IMR-90 (cell line): ENCODE data around the gene SCN8A. TPM values are rescaled to one million over a fixed set of nuclear protein-coding genes. Genes with fewer than 3 reads are reported as not detected.

Experiments used
- ATAC-seq: fragments of 200-7000 bp; cut with Tn5 transposase; 2 replicates; pipeline ENCODE4 v1.9.1; 2020; ENCODE audit warnings: low read depth, mild to moderate bottlenecking, moderate library complexity
- BruUV-seq: library from RNA; stranded (reverse); fragments of 400-500 nt; replicated peaks from 2 replicates; lab custom pipeline; 2021; lab: Mats Ljungman, UMichigan
- CTCF ChIA-PET: fragments of 300-600 bp; formaldehyde crosslinking; extraction: SDS; loops from one replicate; lab custom pipeline; 2021; ENCODE audit warnings: antibody characterized with exemption; lab: Yijun Ruan, JAX
- POLR2A ChIA-PET: fragments of 300-600 bp; sonication (Branson Sonifier 250); formaldehyde crosslinking; loops from one replicate; lab custom pipeline; 2022; ENCODE audit warnings: antibody characterized with exemption; ENCODE audit not compliant: unreplicated experiment; lab: Charles Lee
- DNase-seq: peaks from one replicate; pipeline ENCODE4 v3.0.0; 2013
- H2AFZ ChIP-seq: replicated peaks from 2 replicates; pipeline ENCODE3; 2013; ENCODE audit warnings: low read length, mild to moderate bottlenecking; ENCODE audit not compliant: poor library complexity
- H2AK5ac ChIP-seq: 2 replicates; pipeline ENCODE4 v1.6.1; 2013; ENCODE audit warnings: low read depth, low read length, inconsistent platforms
- H2AK9ac ChIP-seq: replicated peaks from 2 replicates; pipeline ENCODE3; 2013; ENCODE audit warnings: mild to moderate bottlenecking, low read depth, low read length, moderate library complexity; ENCODE audit not compliant: poor library complexity
- H2BK120ac ChIP-seq: 2 replicates; pipeline ENCODE4 v1.6.1; 2013; ENCODE audit warnings: low read depth, low read length, inconsistent platforms
- H2BK15ac ChIP-seq: 3 replicates; pipeline ENCODE4 v1.6.1; 2013; ENCODE audit warnings: low read depth, low read length, inconsistent platforms
- H2BK20ac ChIP-seq: 2 replicates; pipeline ENCODE4 v1.6.1; 2013; ENCODE audit warnings: low read depth, mild to moderate bottlenecking, inconsistent platforms, low read length, moderate library complexity
- H2BK5ac ChIP-seq: 2 replicates; pipeline ENCODE4 v1.6.1; 2013; ENCODE audit warnings: mild to moderate bottlenecking, low read depth, low read length, inconsistent platforms; ENCODE audit not compliant: poor library complexity, severe bottlenecking
- H3K14ac ChIP-seq: replicated peaks from 2 replicates; pipeline ENCODE4 v1.6.1; 2013; ENCODE audit warnings: low read depth, low read length, inconsistent platforms
- H3K18ac ChIP-seq: 2 replicates; pipeline ENCODE4 v1.6.1; 2013; ENCODE audit warnings: low read depth, low read length, control low read depth
- H3K23ac ChIP-seq: 2 replicates; pipeline ENCODE4 v1.6.1; 2013; ENCODE audit warnings: low read depth, low read length, inconsistent platforms
- H3K27ac ChIP-seq: 2 replicates; pipeline ENCODE4 v1.5.1; 2013; ENCODE audit warnings: mild to moderate bottlenecking, control low read depth, low read length; ENCODE audit not compliant: insufficient read depth
- H3K27me3 ChIP-seq: 2 replicates; pipeline ENCODE4 v1.6.1; 2013; ENCODE audit warnings: low read length; ENCODE audit not compliant: control insufficient read depth, insufficient read depth
- H3K36me3 ChIP-seq: 2 replicates; pipeline ENCODE4 v1.6.1; 2013; ENCODE audit warnings: low read length, mixed read lengths; ENCODE audit not compliant: control insufficient read depth, insufficient read depth
- H3K4ac ChIP-seq: 2 replicates; pipeline ENCODE4 v1.6.1; 2013; ENCODE audit warnings: low read depth, low read length, inconsistent platforms
- H3K4me1 ChIP-seq: 2 replicates; pipeline ENCODE4 v1.6.1; 2013; ENCODE audit warnings: low read length, mixed read lengths; ENCODE audit not compliant: control insufficient read depth, insufficient read depth
- H3K4me2 ChIP-seq: 2 replicates; pipeline ENCODE4 v1.6.1; 2013; ENCODE audit warnings: low read depth, mild to moderate bottlenecking, control low read depth, low read length, moderate library complexity
- H3K4me3 ChIP-seq: 2 replicates; pipeline ENCODE4 v1.5.1; 2013; ENCODE audit warnings: low read depth, mild to moderate bottlenecking, control low read depth, low read length, moderate library complexity; ENCODE audit not compliant: insufficient read depth
- H3K56ac ChIP-seq: 2 replicates; pipeline ENCODE4 v1.6.1; 2013; ENCODE audit warnings: low read length, inconsistent platforms; ENCODE audit not compliant: insufficient read depth; ENCODE audit errors: extremely low read depth
- H3K79me1 ChIP-seq, 2 experiments: 2 replicates each; pipeline ENCODE4 v1.6.1; 2013; ENCODE audit warnings: low read length in 2 of 2, inconsistent platforms in 1 of 2, low read depth in 1 of 2
- H3K9ac ChIP-seq: 2 replicates; pipeline ENCODE4 v1.6.1; 2013; ENCODE audit warnings: low read depth, low read length, control low read depth
- H3K9me1 ChIP-seq: 2 replicates; pipeline ENCODE4 v1.6.1; 2013; ENCODE audit warnings: low read length, inconsistent platforms; ENCODE audit not compliant: insufficient read depth
- H3K9me3 ChIP-seq: 2 replicates; pipeline ENCODE4 v1.6.1; 2013; ENCODE audit warnings: low read length; ENCODE audit not compliant: control insufficient read depth, insufficient read depth
- H4K20me1 ChIP-seq: 2 replicates; pipeline ENCODE4 v1.6.1; 2013; ENCODE audit warnings: low read length, inconsistent platforms; ENCODE audit not compliant: insufficient read depth
- H4K5ac ChIP-seq: 2 replicates; pipeline ENCODE4 v1.6.1; 2013; ENCODE audit warnings: mild to moderate bottlenecking, low read depth, low read length, control low read depth
- H4K8ac ChIP-seq, 2 experiments: 2 replicates each; pipeline ENCODE4 v1.6.1; 2013; ENCODE audit warnings: low read depth in 2 of 2, low read length in 2 of 2, control low read depth in 1 of 2, inconsistent platforms in 1 of 2
- H4K91ac ChIP-seq: 2 replicates; pipeline ENCODE4 v1.6.1; 2013; ENCODE audit warnings: low read depth, low read length, inconsistent platforms; ENCODE audit not compliant: insufficient read depth
- CHD1 ChIP-seq: IDR thresholded peaks from 2 replicates; pipeline ENCODE4 v1.6.1; 2012; ENCODE audit warnings: low read depth, low read length, improper control_type of control experiment
- MAZ ChIP-seq: IDR thresholded peaks from 2 replicates; pipeline ENCODE4 v1.6.1; 2012; ENCODE audit warnings: low read depth, mild to moderate bottlenecking, low read length, improper control_type of control experiment, moderate library complexity, borderline replicate concordance
- NFE2L2 ChIP-seq: fragments of 150-350 bp; IDR thresholded peaks from 2 replicates; pipeline ENCODE4 v1.6.1; 2016; ENCODE audit warnings: low read depth, mild to moderate bottlenecking, low read length
- POLR2A ChIP-seq: IDR thresholded peaks from 2 replicates; pipeline ENCODE4 v1.6.1; 2012; ENCODE audit warnings: mild to moderate bottlenecking, low read depth, low read length
- RFX5 ChIP-seq: IDR thresholded peaks from 2 replicates; pipeline ENCODE4 v1.8.0; 2012; ENCODE audit warnings: low read depth, mild to moderate bottlenecking, low read length, moderate library complexity
- WGBS, 2 experiments: methylation state at CpG; one replicate each; pipeline versions ENCODE4 v1.1.5 to v1.1.7; 2013; ENCODE audit warnings: missing lambda C conversion rate in 2 of 2; ENCODE audit not compliant: insufficient read length in 1 of 2; ENCODE audit errors: extremely low coverage in 2 of 2; 5-methylcytosine and 5-hydroxymethylcytosine counted together
- dilution Hi-C: fragments of 300-500 bp; cut with HindIII; formaldehyde crosslinking; loops from one replicate; pipeline ENCODE4 v1.14.3; 2018; ENCODE audit warnings: low sequenced_read_pairs; ENCODE audit not compliant: unreplicated experiment
- in situ Hi-C: fragments of 300-500 bp; cut with MboI; formaldehyde crosslinking; loops from 3 replicates; pipeline ENCODE4 v1.14.3; 2019; ENCODE audit warnings: low sequenced_read_pairs, inconsistent platforms, mixed read lengths
- intact Hi-C: fragments of 100-400 bp; cut with micrococcal nuclease; formaldehyde crosslinking; loops from 2 replicates; pipeline ENCODE4 v1.10.0; 2022
- polyA plus RNA-seq, 3 experiments: library from polyadenylated mRNA; depleted of rRNA; stranded (reverse); fragments of >200 nt; gene quantifications; 2 replicates each; pipeline ENCODE4 v1.2.3, GENCODE V29; 2012; ENCODE audit warnings: low replicate concordance in 1 of 3
- total RNA-seq: library from RNA; depleted of rRNA; stranded (reverse); fragments of >200 nt; gene quantifications from 2 replicates; pipeline ENCODE4 v1.2.3, GENCODE V29; 2012
- TF ChIP-seq, protein P1 (sequence below): conservative IDR thresholded peaks from 2 replicates; pipeline ENCODE4 v1.5.1; 2012; ENCODE audit warnings: mild to moderate bottlenecking, low read depth, low read length, improper control_type of control experiment
- TF ChIP-seq, protein P2 (sequence below): fragments of 150-350 bp; IDR thresholded peaks from 2 replicates; pipeline ENCODE4 v1.6.1; 2017; ENCODE audit warnings: mild to moderate bottlenecking, antibody characterized with exemption, low read length, low read depth
- TF ChIP-seq, protein P3 (sequence below): fragments of 150-350 bp; IDR thresholded peaks from 2 replicates; pipeline ENCODE4 v1.6.1; 2016; ENCODE audit warnings: low read depth, mild to moderate bottlenecking, low read length, moderate library complexity, borderline replicate concordance

Gene SCN8A
- total and polyA plus RNA-seq, 2 of the 4 experiments (the other 2 are of a cell fraction), result 6.9 to 19.7 TPM

DNA sequence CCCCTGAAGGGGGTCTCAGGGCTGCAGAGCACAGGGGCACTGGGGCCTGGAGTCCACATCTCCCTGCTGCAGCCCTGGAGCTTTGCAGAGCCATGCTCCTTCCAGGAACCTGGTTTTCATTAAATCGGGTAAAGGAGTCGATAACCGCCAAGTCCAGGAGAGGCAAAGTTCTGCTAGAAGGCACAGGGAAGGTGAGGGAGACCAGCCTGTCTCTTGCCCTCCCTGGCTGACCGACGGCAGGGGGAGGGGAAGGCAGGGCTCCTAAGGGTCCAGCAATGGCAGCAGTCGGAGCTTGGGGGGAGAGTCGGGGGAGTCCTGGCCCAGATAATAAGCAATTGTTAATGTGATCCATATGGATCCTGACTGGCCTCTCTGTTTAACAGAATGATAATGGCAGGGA is 254.4 kb downstream of the SCN8A start:
- H3K9me1 ChIP-seq, result peaks cover 3% of the 10 kb centered on the region; the same call in 1 of the 2 replicates
- H3K27me3 ChIP-seq, result peaks cover 76% of the 10 kb centered on the region
- H3K4me3 ChIP-seq, result no peak overlapping the region
- H2BK120ac ChIP-seq, result no peak overlapping the region
- H3K18ac ChIP-seq, result no peak overlapping the region
- no peak overlapping the region for H2AFZ ChIP-seq
- H4K20me1 ChIP-seq, result no peaks in the 10 kb centered on the region
- H3K14ac ChIP-seq, result no peak overlapping the region
- in situ Hi-C loops (no loop called here), intact Hi-C loops (no loop called here), dilution Hi-C loops (no loop called here)
- DNase-seq, result no peak
- H3K4me1 ChIP-seq, result no peaks in the 10 kb centered on the region
- H3K56ac ChIP-seq, result no peak overlapping the region
- H3K36me3 ChIP-seq, result no peaks in the 10 kb centered on the region
- no peaks in the 10 kb centered on the region for H3K9me3 ChIP-seq
- ChIA-PET CTCF (no interaction called here), POLR2A (no interaction called here)
- H4K8ac ChIP-seq, result no peak overlapping the region
- no peaks in the 10 kb centered on the region for H3K79me1 ChIP-seq
- no peak overlapping the region for H3K4me2 ChIP-seq
- ATAC-seq, result no peak
- no peak overlapping the region for H2BK15ac ChIP-seq
- no TSS peak for BruUV-seq
- H3K9ac ChIP-seq, result no peak overlapping the region
- H2BK5ac ChIP-seq, result no peak overlapping the region
- TF ChIP-seq, protein P1, sequence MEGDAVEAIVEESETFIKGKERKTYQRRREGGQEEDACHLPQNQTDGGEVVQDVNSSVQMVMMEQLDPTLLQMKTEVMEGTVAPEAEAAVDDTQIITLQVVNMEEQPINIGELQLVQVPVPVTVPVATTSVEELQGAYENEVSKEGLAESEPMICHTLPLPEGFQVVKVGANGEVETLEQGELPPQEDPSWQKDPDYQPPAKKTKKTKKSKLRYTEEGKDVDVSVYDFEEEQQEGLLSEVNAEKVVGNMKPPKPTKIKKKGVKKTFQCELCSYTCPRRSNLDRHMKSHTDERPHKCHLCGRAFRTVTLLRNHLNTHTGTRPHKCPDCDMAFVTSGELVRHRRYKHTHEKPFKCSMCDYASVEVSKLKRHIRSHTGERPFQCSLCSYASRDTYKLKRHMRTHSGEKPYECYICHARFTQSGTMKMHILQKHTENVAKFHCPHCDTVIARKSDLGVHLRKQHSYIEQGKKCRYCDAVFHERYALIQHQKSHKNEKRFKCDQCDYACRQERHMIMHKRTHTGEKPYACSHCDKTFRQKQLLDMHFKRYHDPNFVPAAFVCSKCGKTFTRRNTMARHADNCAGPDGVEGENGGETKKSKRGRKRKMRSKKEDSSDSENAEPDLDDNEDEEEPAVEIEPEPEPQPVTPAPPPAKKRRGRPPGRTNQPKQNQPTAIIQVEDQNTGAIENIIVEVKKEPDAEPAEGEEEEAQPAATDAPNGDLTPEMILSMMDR, result no peak
- TF ChIP-seq MAZ, result no peak
- TF ChIP-seq, protein P2, sequence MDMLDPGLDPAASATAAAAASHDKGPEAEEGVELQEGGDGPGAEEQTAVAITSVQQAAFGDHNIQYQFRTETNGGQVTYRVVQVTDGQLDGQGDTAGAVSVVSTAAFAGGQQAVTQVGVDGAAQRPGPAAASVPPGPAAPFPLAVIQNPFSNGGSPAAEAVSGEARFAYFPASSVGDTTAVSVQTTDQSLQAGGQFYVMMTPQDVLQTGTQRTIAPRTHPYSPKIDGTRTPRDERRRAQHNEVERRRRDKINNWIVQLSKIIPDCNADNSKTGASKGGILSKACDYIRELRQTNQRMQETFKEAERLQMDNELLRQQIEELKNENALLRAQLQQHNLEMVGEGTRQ, result no peak
- TF ChIP-seq, protein P3, sequence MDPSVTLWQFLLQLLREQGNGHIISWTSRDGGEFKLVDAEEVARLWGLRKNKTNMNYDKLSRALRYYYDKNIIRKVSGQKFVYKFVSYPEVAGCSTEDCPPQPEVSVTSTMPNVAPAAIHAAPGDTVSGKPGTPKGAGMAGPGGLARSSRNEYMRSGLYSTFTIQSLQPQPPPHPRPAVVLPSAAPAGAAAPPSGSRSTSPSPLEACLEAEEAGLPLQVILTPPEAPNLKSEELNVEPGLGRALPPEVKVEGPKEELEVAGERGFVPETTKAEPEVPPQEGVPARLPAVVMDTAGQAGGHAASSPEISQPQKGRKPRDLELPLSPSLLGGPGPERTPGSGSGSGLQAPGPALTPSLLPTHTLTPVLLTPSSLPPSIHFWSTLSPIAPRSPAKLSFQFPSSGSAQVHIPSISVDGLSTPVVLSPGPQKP, result no peak
- no peak for TF ChIP-seq CHD1
- TF ChIP-seq RFX5, result no peak
- TF ChIP-seq POLR2A, result no peak
- TF ChIP-seq NFE2L2, result no peak
- no peak overlapping the region for H4K91ac ChIP-seq
- no peak overlapping the region for H4K5ac ChIP-seq
- H2AK5ac ChIP-seq, result no peak overlapping the region
- no peak overlapping the region for H2AK9ac ChIP-seq
- no peak overlapping the region for H3K27ac ChIP-seq
- no peak overlapping the region for H3K4ac ChIP-seq
- no peak overlapping the region for H2BK20ac ChIP-seq
- 72% methylated on average over 4 of the region's 7 CpGs; no CpG with 5 or more reads in 1 of the 2 experiments for WGBS, 2 experiments
- no peak overlapping the region for H3K23ac ChIP-seq
